Endodermal cell (in vitro differentiated cells): ENCODE results near the gene KNSTRN. TPM values are rescaled to one million over a fixed set of nuclear protein-coding genes. Genes with fewer than 3 reads are reported as not detected.
A peak's percentile ranks its signal among the peaks of the same experiment; 100 is the strongest.

Experiments
- DNase-seq: peaks from one replicate; pipeline ENCODE4 v3.0.0-alpha.2; 2017
- H3K27ac ChIP-seq: 2 replicates; pipeline ENCODE4 v1.5.1; 2013; ENCODE audit warnings: mild to moderate bottlenecking, low read depth, low read length, moderate library complexity
- H3K27me3 ChIP-seq: 2 replicates; pipeline ENCODE4 v1.6.1; 2013; ENCODE audit warnings: mild to moderate bottlenecking, low read length, moderate library complexity; ENCODE audit not compliant: insufficient read depth, control insufficient read depth, poor library complexity, severe bottlenecking
- H3K36me3 ChIP-seq: 2 replicates; pipeline ENCODE4 v1.7.0; 2013; ENCODE audit warnings: mild to moderate bottlenecking, low read length, moderate library complexity; ENCODE audit not compliant: control insufficient read depth, insufficient read depth
- H3K4me1 ChIP-seq: one replicate; pipeline ENCODE4 v1.7.0; 2013; ENCODE audit warnings: low read length; ENCODE audit not compliant: control insufficient read depth, insufficient read depth
- H3K4me3 ChIP-seq: 2 replicates; pipeline ENCODE4 v1.5.1; 2013; ENCODE audit warnings: mild to moderate bottlenecking, low read length, moderate library complexity
- H3K9ac ChIP-seq: 2 replicates; pipeline ENCODE4 v1.6.1; 2013; ENCODE audit warnings: mild to moderate bottlenecking, low read length, moderate library complexity; ENCODE audit not compliant: poor library complexity, severe bottlenecking; ENCODE audit errors: extremely low read depth
- H3K9me3 ChIP-seq: 2 replicates; pipeline ENCODE4 v1.6.1; 2013; ENCODE audit warnings: mild to moderate bottlenecking, low read length, moderate library complexity; ENCODE audit not compliant: control insufficient read depth
- H3K27ac Mint-ChIP-seq: 2 replicates; pipeline ENCODE4 v1.8.0; 2020; ENCODE audit warnings: mixed read lengths
- H3K27me3 Mint-ChIP-seq: 2 replicates; pipeline ENCODE4 v1.8.0; 2021; ENCODE audit warnings: mild to moderate bottlenecking, mixed read lengths; ENCODE audit not compliant: insufficient read depth
- H3K36me3 Mint-ChIP-seq: 2 replicates; pipeline ENCODE4 v1.8.0; 2020; ENCODE audit warnings: low read depth, mixed read lengths
- H3K4me1 Mint-ChIP-seq: 2 replicates; pipeline ENCODE4 v1.8.0; 2020; ENCODE audit warnings: mixed read lengths
- H3K4me3 Mint-ChIP-seq: 2 replicates; pipeline ENCODE4 v1.8.0; 2020; ENCODE audit warnings: mild to moderate bottlenecking, moderate library complexity, mixed read lengths
- H3K9me3 Mint-ChIP-seq: 2 replicates; pipeline ENCODE4 v1.8.0; 2020; ENCODE audit warnings: mild to moderate bottlenecking, mixed read lengths
- WGBS, 2 experiments: methylation state at CpG; one replicate each; pipeline versions ENCODE4 v1.1.5 to v1.1.7; 2013; ENCODE audit warnings: missing lambda C conversion rate in 2 of 2, mixed read lengths in 1 of 2; ENCODE audit not compliant: insufficient coverage in 1 of 2, insufficient read length in 1 of 2; 5-methylcytosine and 5-hydroxymethylcytosine counted together
- long read RNA-seq, 4 experiments: library from polyadenylated mRNA in 2 of 4; library from RNA in 1 of 4; library from capped mRNA in 1 of 4; stranded (forward) in 3 of 4; unstranded in 1 of 4; transcript quantifications; one replicate each; pipeline ENCODE4 v2.0.0, GENCODE V29; 2020 to 2021; ENCODE audit warnings: inconsistent platforms in 1 of 4
- polyA plus RNA-seq, 2 experiments: library from polyadenylated mRNA; stranded (reverse); fragments of 50-300 nt; gene quantifications; one replicate each; pipeline ENCODE4 v1.2.3, GENCODE V29; 2013
- total RNA-seq, 2 donors: library from RNA; stranded (reverse); fragmentation: NEBNext Ultra II Directional in 1 of 2; extraction: Animal tissue kit (Norgen Biotek cat#: 25700) in 1 of 2; gene quantifications; 2 replicates in 1 of 2; 3 replicates in 1 of 2; pipeline ENCODE4 v1.2.1, GENCODE V29; 2021
- TF ChIP-seq, protein P1 (sequence below): fragments of 200-600 bp; sonication (generic); conservative IDR thresholded peaks from 2 replicates; pipeline ENCODE4 v1.5.0; 2021; ENCODE audit warnings: antibody characterized with exemption, mild to moderate bottlenecking

KNSTRN gene, protein sequence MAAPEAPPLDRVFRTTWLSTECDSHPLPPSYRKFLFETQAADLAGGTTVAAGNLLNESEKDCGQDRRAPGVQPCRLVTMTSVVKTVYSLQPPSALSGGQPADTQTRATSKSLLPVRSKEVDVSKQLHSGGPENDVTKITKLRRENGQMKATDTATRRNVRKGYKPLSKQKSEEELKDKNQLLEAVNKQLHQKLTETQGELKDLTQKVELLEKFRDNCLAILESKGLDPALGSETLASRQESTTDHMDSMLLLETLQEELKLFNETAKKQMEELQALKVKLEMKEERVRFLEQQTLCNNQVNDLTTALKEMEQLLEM
- total RNA-seq, result 10 to 100 TPM; 57.6 to 92.4 TPM
- 80.7 TPM for polyA plus RNA-seq (2013, experiment 1 of 2)
- 81.0 TPM for polyA plus RNA-seq (2013, experiment 2 of 2)
- long read RNA-seq, experiment 1, transcript KNSTRN-201 (9 exons, 1,714 nt), result major isoform, 20 of 35 reads
- long read RNA-seq, experiment 1, partial matches to known transcripts, result 14 of 35 reads
- long read RNA-seq, experiment 1, other reads (novel, unspliced or antisense), result 1 of 35 reads
- long read RNA-seq, experiment 2, transcript KNSTRN-201 (9 exons, 1,714 nt), result major isoform, 55 of 73 reads
- long read RNA-seq, experiment 2, partial matches to known transcripts, result 10 of 73 reads
- long read RNA-seq, experiment 2, other reads (novel, unspliced or antisense), result 5 of 73 reads
- long read RNA-seq, experiment 3, transcript KNSTRN-201 (9 exons, 1,714 nt), result major isoform, 154 of 173 reads
- long read RNA-seq, experiment 3, partial matches to known transcripts, result 8 of 173 reads
- long read RNA-seq, experiment 3, other reads (novel, unspliced or antisense), result 7 of 173 reads
- long read RNA-seq, experiment 4, transcript KNSTRN-201 (9 exons, 1,714 nt), result major isoform, 100 of 102 reads
- long read RNA-seq, experiment 4, partial matches to known transcripts, result 1 of 102 reads
- long read RNA-seq, experiment 4, other reads (novel, unspliced or antisense), result 1 of 102 reads

GRCh38 chr15:40382580-40383456 lies at the start of gene KNSTRN:
Gene KNSTRN (plus strand): TSS chr15:40382721. CDS start chr15:40382836, 115 bp downstream.
- Histone ChIP-seq H3K27me3 (no peaks in the 10 kb centered on the region), H3K9me3 (peaks cover 17% of the 10 kb centered on the region), H3K9ac (peak within 1 kb of the TSS; percentile 55), H3K27ac (peak within 1 kb of the TSS; percentile 18), H3K36me3 (peaks cover 26% of the 10 kb centered on the region), H3K4me3 (peak within 1 kb of the TSS; percentile 95), H3K4me1 (no peaks in the 10 kb centered on the region)
- Mint-ChIP-seq H3K9me3 (peaks cover 11% of the 10 kb centered on the region), H3K36me3 (peaks cover 31% of the 10 kb centered on the region), H3K4me1 (peaks cover 16% of the 10 kb centered on the region), H3K27me3 (no peaks in the 10 kb centered on the region), H3K4me3 (peak within 1 kb of the TSS; percentile 93), H3K27ac (peak within 1 kb of the TSS; percentile 93)
- TF ChIP-seq, protein P1, sequence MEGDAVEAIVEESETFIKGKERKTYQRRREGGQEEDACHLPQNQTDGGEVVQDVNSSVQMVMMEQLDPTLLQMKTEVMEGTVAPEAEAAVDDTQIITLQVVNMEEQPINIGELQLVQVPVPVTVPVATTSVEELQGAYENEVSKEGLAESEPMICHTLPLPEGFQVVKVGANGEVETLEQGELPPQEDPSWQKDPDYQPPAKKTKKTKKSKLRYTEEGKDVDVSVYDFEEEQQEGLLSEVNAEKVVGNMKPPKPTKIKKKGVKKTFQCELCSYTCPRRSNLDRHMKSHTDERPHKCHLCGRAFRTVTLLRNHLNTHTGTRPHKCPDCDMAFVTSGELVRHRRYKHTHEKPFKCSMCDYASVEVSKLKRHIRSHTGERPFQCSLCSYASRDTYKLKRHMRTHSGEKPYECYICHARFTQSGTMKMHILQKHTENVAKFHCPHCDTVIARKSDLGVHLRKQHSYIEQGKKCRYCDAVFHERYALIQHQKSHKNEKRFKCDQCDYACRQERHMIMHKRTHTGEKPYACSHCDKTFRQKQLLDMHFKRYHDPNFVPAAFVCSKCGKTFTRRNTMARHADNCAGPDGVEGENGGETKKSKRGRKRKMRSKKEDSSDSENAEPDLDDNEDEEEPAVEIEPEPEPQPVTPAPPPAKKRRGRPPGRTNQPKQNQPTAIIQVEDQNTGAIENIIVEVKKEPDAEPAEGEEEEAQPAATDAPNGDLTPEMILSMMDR, result no peak
- peak; percentile 98 for DNase-seq
- WGBS, 2 experiments, result 4 to 7% methylated on average over 27 to 55 of the region's 57 CpGs

DNA sequence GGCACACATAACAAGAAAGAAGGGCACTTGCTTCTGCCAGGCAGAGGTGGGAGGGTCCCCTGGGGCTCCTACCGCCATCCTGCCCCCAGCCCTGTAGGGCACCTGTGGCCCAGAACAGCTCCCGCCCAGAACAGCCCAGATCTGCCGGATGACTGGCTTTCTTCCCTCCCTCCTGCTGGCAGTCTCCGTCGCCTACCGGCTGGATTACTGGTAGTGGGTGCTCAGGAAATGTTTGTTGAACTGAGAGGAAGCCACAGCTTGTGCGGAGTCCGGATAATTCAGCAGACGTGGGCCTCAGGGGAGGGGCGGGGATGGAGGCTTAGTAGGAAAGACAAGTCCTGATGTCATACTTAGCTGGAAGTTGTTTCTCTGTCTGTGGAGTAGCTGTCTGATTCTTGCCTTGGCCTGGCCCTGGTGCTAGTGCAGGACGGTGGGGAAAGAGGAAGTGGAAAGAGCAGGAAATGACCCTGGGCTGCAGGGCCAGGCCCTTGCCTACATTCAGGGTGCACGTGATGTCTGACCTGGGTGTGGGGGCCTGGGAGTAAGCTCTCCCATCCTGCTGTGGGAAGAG lies 48.5 kb upstream of the KNSTRN start:
- no peak overlapping the region for H3K4me3 ChIP-seq
- no peaks in the 10 kb centered on the region for H3K27me3 ChIP-seq
- Mint-ChIP-seq H3K36me3 (no peaks in the 10 kb centered on the region), H3K27ac (no peak overlapping the region), H3K27me3 (peaks cover 22% of the 10 kb centered on the region), H3K4me1 (peaks cover 13% of the 10 kb centered on the region), H3K9me3 (no peaks in the 10 kb centered on the region), H3K4me3 (no peak overlapping the region)
- H3K4me1 ChIP-seq, result no peaks in the 10 kb centered on the region
- TF ChIP-seq, protein P1, result no peak
- WGBS, 2 experiments, result 79 to 85% methylated on average over 3 to 12 of the region's 12 CpGs
- H3K27ac ChIP-seq, result no peak overlapping the region
- no peaks in the 10 kb centered on the region for H3K9me3 ChIP-seq
- DNase-seq, result no peak
- H3K9ac ChIP-seq, result no peak overlapping the region
- no peaks in the 10 kb centered on the region for H3K36me3 ChIP-seq
